Activated CD8-positive, alpha-beta memory T cell treated with anti-CD3 and anti-CD28 coated beads for 24 hours (primary cell): ENCODE data around the gene PKP4.

ENCODE experiments used
- DNase-seq: peaks from one replicate; pipeline ENCODE4 v3.0.0-alpha.2; 2020

Gene PKP4

DNA sequence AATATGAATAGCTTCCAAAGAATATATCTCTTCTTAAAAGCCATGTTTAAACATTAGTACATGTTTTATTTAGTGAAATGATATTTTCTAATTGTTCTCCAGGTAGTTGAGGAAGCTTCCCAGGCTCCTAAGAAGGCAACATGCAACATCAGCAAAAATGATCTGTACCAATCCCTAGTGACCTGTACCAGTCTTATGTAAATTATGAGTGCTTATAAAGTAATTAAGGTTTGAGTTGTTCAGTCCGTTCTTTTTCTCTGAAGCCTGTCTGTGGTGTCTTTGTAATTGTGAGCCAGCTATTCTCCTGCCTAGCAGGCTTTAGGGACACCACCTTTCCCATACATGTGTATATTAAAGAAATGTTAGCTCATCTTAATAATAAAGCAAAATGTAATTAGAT lies 98.2 kb downstream of the PKP4 start:
- DNase-seq, result no peak

DNA sequence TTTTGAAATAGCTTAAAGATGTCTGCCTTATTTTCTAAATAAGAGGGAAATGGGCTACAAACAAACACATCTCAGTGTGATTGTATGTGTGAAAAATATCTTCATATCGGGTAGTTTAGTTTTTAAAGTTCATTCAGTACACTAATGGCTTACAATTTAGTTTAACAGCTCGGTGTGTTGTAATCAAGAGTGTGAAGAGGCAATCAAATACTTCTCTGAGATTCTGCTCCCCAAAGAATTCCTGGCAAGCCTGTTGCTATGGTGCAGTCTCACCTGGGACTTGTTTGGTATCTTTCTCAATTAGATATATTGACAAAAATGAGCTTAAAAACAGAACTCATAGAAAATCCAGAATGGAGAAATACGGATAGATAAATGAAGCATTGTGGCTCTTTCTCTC lies 99.4 kb downstream of the PKP4 start:
- no peak for DNase-seq

GRCh38 chr2:158557752-158558151 lies 101.0 kb downstream of the PKP4 start:
- no peak for DNase-seq

- no peak for DNase-seq
Measured at GRCh38 chr2:158559252-158559651, 102.5 kb downstream of the PKP4 start.

- DNase-seq, result no peak
Measured at GRCh38 chr2:158560259-158560658, 103.5 kb downstream of the PKP4 start.

DNA sequence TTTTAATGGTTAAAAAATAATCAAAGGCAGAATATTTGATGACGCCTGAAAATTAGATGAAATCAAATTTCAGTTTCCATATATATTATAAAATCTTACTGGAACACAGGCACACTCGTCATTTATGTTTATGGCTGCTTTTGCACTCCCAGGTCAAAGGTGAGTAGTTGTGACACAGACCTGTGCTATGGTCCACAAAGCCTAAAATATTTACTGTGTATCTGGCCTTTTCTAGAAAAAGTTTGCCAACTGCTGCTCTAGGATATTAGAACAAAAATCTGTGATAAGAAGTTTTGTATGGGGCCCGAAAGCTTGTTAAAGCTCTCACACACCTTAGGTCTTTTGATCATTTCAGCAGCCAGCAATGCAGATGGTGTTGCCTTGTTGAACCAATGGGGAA lies 104.3 kb downstream of the PKP4 start:
- DNase-seq, result no peak

GRCh38 chr2:158567208-158567607 lies 110.5 kb downstream of the PKP4 start:
- DNase-seq, result no peak

DNA sequence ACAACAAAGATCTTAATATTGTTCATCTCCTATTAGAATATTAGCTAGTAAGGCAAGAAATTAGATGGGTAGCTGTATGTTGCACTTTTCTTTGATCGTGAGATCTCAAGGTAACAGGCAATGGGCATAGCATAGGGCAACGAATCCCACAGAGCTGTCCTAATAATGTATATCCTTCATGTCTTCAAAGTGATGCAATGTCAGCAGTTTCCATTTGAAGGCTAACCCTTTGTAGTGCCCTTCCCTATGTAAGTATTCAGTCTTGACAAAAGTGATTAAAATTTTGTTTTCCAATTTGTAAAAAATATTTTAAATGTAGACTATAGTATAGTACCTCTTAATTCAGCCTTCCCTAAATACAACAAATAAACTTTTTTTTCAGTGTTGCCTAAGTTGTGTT lies 112.5 kb downstream of the PKP4 start:
- no peak for DNase-seq

- DNase-seq, result no peak
Measured at GRCh38 chr2:158570869-158571268, 114.1 kb downstream of the PKP4 start.

- no peak for DNase-seq
Measured at GRCh38 chr2:158573739-158574138, 117.0 kb downstream of the PKP4 start.

- no peak for DNase-seq
Measured at GRCh38 chr2:158575051-158575635, 118.4 kb downstream of the PKP4 start.

- DNase-seq, result no peak
Measured at GRCh38 chr2:158577141-158577540, 120.4 kb downstream of the PKP4 start.

DNA sequence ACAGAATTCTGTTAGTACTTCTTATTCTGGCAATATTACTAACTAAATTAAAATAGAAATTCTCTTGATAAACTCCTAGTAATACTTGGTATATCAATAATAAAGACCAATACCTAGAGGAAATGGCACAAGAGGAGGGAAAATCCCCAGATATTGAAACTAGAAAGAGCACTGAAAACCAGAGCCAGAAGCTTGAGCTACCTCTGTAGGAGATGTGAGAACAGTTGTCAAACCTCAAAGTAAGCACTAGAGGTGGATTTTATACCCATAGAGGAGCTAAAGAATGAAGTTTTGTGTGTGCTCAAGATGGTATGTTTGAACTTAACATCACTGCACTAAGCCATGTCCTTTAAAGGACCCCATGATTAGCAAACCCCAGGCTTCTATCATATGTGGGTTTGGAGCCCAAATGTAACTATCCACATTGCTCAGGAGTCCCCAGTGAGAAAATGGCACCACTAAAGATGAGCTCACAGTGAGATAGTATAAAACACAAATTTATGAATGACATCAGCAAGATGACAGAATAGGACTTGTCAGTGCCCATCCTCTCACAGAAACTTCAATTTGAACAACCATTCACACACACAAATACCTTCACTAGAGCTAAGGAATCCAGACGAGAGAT lies 122.1 kb downstream of the PKP4 start:
- no peak for DNase-seq

- no peak for DNase-seq
Measured at GRCh38 chr2:158579928-158580327, 123.2 kb downstream of the PKP4 start.

GRCh38 chr2:158580760-158581159 lies 124.0 kb downstream of the PKP4 start:
- no peak for DNase-seq

- DNase-seq, result no peak
Measured at GRCh38 chr2:158582670-158583069, 125.9 kb downstream of the PKP4 start.

GRCh38 chr2:158583923-158584322 lies 127.2 kb downstream of the PKP4 start:
- DNase-seq, result no peak

DNA sequence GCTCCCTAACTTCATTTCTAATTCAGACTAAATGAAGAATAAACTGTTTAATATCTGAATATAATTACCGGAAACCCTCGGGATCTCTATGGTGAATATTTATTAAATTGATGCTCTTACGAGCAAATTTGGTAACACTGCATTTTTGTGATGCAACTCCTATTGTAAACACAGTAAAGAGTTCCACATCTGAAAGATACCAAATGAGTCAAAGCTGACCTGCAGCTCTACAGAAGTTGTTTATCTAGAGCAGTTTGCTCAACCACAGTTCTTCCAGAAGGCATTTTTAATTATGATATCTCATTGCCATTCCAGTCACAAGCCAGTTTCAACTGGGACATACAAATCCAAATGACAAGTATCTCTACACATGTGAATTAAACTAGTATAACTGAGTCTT lies 129.7 kb downstream of the PKP4 start:
- no peak for DNase-seq

DNA sequence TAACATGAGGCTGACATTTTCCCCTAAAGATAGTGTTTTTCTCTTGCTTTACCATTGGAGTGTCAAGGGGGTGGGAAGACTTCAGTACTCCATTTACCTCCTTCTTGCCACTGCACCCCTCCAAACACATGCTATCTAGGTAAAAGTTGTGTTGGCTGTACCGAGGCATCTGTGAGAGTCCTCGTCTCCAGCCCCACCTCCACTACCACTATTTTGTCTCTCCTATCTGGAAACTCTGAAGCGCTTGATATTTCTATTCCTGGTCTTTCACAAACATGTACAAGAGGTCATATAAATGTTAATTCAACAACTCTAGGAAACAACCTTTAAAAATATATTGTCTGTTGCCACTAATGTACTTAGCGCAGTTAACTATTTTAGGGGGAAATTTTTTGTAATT lies 132.6 kb downstream of the PKP4 start:
- DNase-seq, result no peak

GRCh38 chr2:158598862-158599517 lies 142.2 kb downstream of the PKP4 start:
- no peak for DNase-seq

- DNase-seq, result no peak
Measured at GRCh38 chr2:158599609-158600008, 142.9 kb downstream of the PKP4 start.

- DNase-seq, result no peak
Measured at GRCh38 chr2:158600155-158600802, 143.5 kb downstream of the PKP4 start.

GRCh38 chr2:158602027-158602426 lies 145.3 kb downstream of the PKP4 start:
- no peak for DNase-seq

DNA sequence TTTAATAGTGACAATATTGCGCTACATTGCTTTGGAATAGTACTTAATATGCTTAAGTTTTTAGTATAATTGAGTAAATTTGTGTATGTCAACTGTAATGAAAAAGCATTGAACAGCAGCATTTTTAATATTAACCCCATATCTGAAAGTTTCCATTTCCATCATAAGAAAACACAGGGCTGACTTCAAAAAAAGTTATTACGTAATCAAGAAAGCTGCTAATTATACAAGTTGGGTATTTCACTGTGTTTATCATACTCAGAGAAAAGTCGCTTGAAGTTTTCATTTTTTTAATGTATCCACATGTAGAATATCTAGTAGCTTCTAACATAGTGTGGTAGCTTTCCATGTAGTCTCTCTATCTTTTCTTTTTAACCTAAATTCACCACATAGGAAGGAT lies 146.5 kb downstream of the PKP4 start:
- DNase-seq, result no peak
